Adrenal gland (tissue), 12 donors: ENCODE measurements around the gene CARTPT. TPM values are rescaled to one million over a fixed set of nuclear protein-coding genes. Genes with fewer than 3 reads are reported as not detected.

Source experiments
- DNase-seq, 7 donors: peaks; one replicate each; pipeline ENCODE4 v3.0.0-alpha.2; 2019 to 2020
- H3K27ac ChIP-seq, 5 donors: fragments of 200-600 bp; sonication (generic) in 4 of 5; 1 replicate in 3 of 5; 2 replicates in 2 of 5; pipeline versions ENCODE4 v1.5.1 to v1.8.0; 2016 to 2020; ENCODE audit warnings: mild to moderate bottlenecking in 1 of 5
- H3K27me3 ChIP-seq: fragments of 200-600 bp; 2 replicates; pipeline ENCODE4 v1.8.0; 2021
- H3K36me3 ChIP-seq, 2 donors: fragments of 200-600 bp; replicated peaks in 1 of 2; 1 replicate in 1 of 2; 2 replicates in 1 of 2; pipeline versions ENCODE4 v1.5.1 to v1.8.0; 2018 to 2022
- H3K4me1 ChIP-seq, 2 donors: fragments of 200-600 bp; replicated peaks in 1 of 2; 1 replicate in 1 of 2; 2 replicates in 1 of 2; pipeline versions ENCODE4 v1.5.1 to v1.8.0; 2018 to 2021
- H3K4me3 ChIP-seq, 4 donors: fragments of 200-600 bp; sonication (generic) in 3 of 4; one replicate each; pipeline ENCODE4 v1.5.1; 2016 to 2018
- H3K9me3 ChIP-seq, 3 donors: fragments of 200-600 bp; sonication (generic) in 1 of 3; replicated peaks in 1 of 3; 1 replicate in 2 of 3; 2 replicates in 1 of 3; pipeline versions ENCODE4 v1.5.1 to v1.8.0; 2016 to 2021
- POLR2A ChIP-seq, 2 donors: fragments of 450-650 bp; IDR thresholded peaks; one replicate each; pipeline ENCODE4 v1.6.1; 2017; ENCODE audit warnings: antibody characterized with exemption in 2 of 2, mild to moderate bottlenecking in 2 of 2, moderate library complexity in 1 of 2
- WGBS, 4 donors: extraction: QIAGEN DNeasy Blood & Tissue Kit in 2 of 4; methylation state at CpG; one replicate each; pipeline versions ENCODE4 v1.1.5 to v1.1.7; 2013 to 2017; 5-methylcytosine and 5-hydroxymethylcytosine counted together
- intact Hi-C, 2 donors: fragments of 100-400 bp; cut with DNase I; formaldehyde crosslinking; loops; one replicate each; pipeline versions ENCODE4 v1.14.1 to v1.15.0; 2022 to 2023
- polyA plus RNA-seq, 3 donors: library from polyadenylated mRNA; stranded (reverse); fragments of 200-250 nt in 2 of 3; fragments of 350-450 nt in 1 of 3; fragmentation: Illumina TruSeq in 1 of 3; extraction: RNeasy Lipid Tissue Mini Kit (QIAGEN cat#74804) in 1 of 3; gene quantifications; one replicate each; pipeline ENCODE4 v1.2.3, GENCODE V29; 2013 to 2014
- total RNA-seq, 9 donors: library from RNA; depleted of rRNA in 4 of 9; stranded (reverse); fragments of >200 nt in 4 of 9; fragments of 120-200 nt in 1 of 9; fragmentation: NEBNext Ultra II Directional in 1 of 9; extraction: Animal tissue kit (Norgen Biotek cat#: 25700) in 1 of 9; gene quantifications; one replicate each; pipeline versions ENCODE4 v1.1.0 to v1.2.4, GENCODE V29; 2013 to 2023
- TF ChIP-seq, protein P1 (sequence below), 6 experiments: fragments of 450-650 bp in 4 of 6; fragments of 200-600 bp in 2 of 6; sonication (generic) in 1 of 6; IDR thresholded peaks; 1 replicate in 5 of 6; 2 replicates in 1 of 6; pipeline versions ENCODE4 v1.5.1 to v1.8.0; 2016 to 2021; ENCODE audit warnings: antibody characterized with exemption in 6 of 6, mild to moderate bottlenecking in 2 of 6, moderate library complexity in 1 of 6
- donor health status: healthy with polysubstance abuse.
- donor health status: Bipolar disorder and iron deficiency.
- donor health status: DM: yes; HTN: yes; CAD: no.
- donor health status: DM: no; HTN: no; CAD: no.
- donor health status: DM: no; HTN: no; CAD: no.
- donor health status: DM: yes; HTN: yes; CAD: no.

The CARTPT gene
- total and polyA plus RNA-seq, 12 donors: 0.60 to 317 (median 46.4) TPM; not detected in 1

DNA sequence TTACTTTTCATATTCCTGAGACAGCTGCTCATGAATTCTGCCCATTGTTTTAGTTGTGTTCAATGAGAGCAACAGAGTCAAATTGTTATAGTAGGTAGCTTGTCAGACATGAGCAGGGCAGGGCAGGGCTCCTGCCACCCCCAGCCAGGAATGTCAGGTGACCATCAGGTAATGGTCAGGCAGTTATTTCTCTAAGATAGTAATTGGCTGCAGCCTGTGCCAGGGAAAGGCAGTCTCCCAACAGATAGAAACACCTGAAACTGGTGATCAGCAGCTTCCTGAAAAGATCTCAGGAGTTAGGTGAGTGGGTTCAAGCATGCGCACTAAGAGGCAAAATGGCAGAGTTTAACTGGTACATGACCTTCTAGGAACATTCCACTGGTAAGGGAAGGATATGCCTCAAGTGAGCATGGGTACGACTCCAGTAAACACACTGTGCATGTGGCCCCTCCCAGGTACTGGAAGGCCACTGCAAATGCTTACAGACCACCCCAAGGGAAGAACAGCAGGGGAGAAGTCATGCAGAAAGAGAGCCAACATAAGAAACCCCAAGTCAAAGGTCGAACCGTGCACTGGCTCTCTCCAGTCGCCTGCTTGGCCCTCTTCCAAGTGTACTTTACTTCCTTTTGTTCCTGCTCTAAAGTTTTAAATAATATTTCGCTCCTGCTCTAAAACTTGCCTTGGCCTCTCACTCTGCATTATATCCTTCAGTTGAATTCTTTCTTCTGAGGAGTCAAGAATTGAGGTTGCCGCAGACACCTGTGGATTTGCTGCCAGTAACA is 25.1 kb downstream of the CARTPT start:
- WGBS, 4 donors: 51 to 63% (median 59%) methylated on average over 6 to 7 of the region's 7 CpGs
- Histone ChIP-seq H3K4me1 (peaks cover 12 to 28% of the 10 kb centered on the region in 2 donors), H3K36me3 (no peaks in the 10 kb centered on the region), H3K27ac (peak overlapping the region in 3 of 5 donors; percentile 50 to 64 (median 58)), H3K4me3 (no peak overlapping the region), H3K9me3 (no peaks in the 10 kb centered on the region), H3K27me3 (no peaks in the 10 kb centered on the region)
- DNase-seq: no peak
- intact Hi-C loops: no loop called here
- TF ChIP-seq POLR2A (IDR thresholded peaks at IDR 0.05): no peak
- TF ChIP-seq, protein P1, sequence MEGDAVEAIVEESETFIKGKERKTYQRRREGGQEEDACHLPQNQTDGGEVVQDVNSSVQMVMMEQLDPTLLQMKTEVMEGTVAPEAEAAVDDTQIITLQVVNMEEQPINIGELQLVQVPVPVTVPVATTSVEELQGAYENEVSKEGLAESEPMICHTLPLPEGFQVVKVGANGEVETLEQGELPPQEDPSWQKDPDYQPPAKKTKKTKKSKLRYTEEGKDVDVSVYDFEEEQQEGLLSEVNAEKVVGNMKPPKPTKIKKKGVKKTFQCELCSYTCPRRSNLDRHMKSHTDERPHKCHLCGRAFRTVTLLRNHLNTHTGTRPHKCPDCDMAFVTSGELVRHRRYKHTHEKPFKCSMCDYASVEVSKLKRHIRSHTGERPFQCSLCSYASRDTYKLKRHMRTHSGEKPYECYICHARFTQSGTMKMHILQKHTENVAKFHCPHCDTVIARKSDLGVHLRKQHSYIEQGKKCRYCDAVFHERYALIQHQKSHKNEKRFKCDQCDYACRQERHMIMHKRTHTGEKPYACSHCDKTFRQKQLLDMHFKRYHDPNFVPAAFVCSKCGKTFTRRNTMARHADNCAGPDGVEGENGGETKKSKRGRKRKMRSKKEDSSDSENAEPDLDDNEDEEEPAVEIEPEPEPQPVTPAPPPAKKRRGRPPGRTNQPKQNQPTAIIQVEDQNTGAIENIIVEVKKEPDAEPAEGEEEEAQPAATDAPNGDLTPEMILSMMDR (IDR thresholded peaks at IDR 0.05): no peak

DNA sequence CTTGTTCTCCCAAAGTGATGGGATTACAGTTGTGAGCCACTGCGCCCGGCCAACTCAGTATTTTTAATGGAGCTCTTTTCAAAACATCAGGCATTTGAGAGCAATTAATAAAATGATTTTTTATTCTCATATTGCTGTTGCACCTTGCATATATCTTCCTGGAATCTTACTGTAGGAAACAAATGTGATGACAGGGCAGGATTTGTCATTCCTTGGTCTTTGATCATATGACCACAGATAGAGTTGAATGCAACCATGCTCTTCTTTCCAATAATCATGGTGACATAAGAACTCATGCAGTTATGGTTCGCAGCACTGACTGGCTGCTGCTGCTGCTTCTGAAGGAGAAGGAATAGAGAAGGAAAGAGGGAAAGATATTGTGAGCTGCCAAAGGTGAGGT is 28.1 kb downstream of the CARTPT start:
- intact Hi-C loops: no loop called here
- Histone ChIP-seq H3K4me1 (peaks cover 12 to 28% of the 10 kb centered on the region in 2 donors), H3K27me3 (no peaks in the 10 kb centered on the region), H3K36me3 (no peaks in the 10 kb centered on the region), H3K27ac (no peak overlapping the region), H3K4me3 (no peak overlapping the region), H3K9me3 (no peaks in the 10 kb centered on the region)
- no peak for DNase-seq
- WGBS, 4 donors: 97 to 99% (median 98%) methylated on average over 3 of the region's 3 CpGs
- TF ChIP-seq POLR2A (IDR thresholded peaks at IDR 0.05): no peak
- TF ChIP-seq, protein P1 (IDR thresholded peaks at IDR 0.05): no peak

DNA sequence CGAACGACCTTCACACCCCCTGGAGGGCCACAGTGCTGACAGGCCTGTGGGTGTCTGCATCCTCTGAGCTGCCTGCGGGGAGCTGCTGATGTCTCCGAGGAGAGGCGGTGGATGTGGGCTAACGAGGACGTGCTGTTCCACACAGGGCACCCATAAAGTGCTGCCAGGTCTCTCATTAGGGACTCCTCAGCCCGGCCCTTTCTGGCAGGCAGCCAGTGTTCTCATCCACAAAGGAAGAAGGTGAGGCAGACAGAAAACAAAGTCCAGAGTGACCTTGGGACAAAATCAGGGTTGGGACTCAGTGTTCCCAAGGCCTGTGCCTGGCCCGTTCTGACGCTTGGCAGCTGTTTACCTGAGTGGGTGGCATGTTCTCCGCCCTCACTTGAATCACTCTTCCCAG is 29.3 kb downstream of the CARTPT start:
- TF ChIP-seq, protein P1 (IDR thresholded peaks at IDR 0.05): no peak
- TF ChIP-seq POLR2A (IDR thresholded peaks at IDR 0.05): no peak
- WGBS, 4 donors: 41 to 49% (median 44%) methylated on average over 8 to 11 of the region's 11 CpGs
- Histone ChIP-seq H3K27ac (peak overlapping the region in 2 of 5 donors; percentile 31 to 34), H3K4me3 (no peak overlapping the region), H3K4me1 (peaks cover 7 to 16% of the 10 kb centered on the region in 2 donors), H3K36me3 (no peaks in the 10 kb centered on the region), H3K9me3 (no peaks in the 10 kb centered on the region), H3K27me3 (no peaks in the 10 kb centered on the region)
- peak; percentile 53 to 96 (median 69) for DNase-seq
- intact Hi-C loops: no loop called here

DNA sequence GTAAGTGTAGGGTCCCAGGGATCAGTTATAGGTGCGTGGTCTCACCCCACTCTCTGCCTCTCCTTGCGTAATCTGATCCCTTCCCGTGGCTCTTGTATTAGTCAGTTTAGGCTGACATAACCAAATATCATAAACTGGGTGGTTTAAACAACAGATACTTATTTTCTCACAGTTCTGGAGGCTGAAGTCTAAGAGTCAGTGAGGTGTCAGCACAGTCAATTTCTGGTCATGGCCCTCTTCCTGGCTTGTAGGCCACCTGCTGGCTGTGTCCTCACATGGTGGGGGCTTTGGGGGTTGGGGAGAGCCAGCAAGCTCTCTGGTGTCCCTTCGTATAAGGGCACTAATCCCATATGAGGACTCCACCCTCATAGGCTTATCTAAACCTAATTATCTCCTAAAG is 32.3 kb downstream of the CARTPT start:
- Histone ChIP-seq H3K36me3 (no peaks in the 10 kb centered on the region), H3K27ac (no peak overlapping the region), H3K4me1 (peaks cover 0 to 6% of the 10 kb centered on the region in 2 donors), H3K27me3 (no peaks in the 10 kb centered on the region), H3K4me3 (no peak overlapping the region), H3K9me3 (no peaks in the 10 kb centered on the region)
- intact Hi-C loops: loop anchor here (10.0 kb wide), 2 partner anchors 267 to 277 kb away; no protein-coding TSS in a partner anchor
- TF ChIP-seq POLR2A (IDR thresholded peaks at IDR 0.05): no peak
- TF ChIP-seq, protein P1 (IDR thresholded peaks at IDR 0.05): no peak
- DNase-seq: no peak
- WGBS, 4 donors: 84 to 88% (median 84%) methylated on average over 4 of the region's 4 CpGs
